HG02840 (cell line): ENCODE measurements around the gene EHMT1.

ENCODE experiments used
- ATAC-seq: cut with Tn5 transposase; IDR thresholded peaks from one replicate; pipeline ENCODE4 v1.9.1; 2021; ENCODE audit warnings: mild to moderate bottlenecking, moderate library complexity, moderate number of reproducible peaks; ENCODE audit not compliant: unreplicated experiment, low FRiP score

EHMT1 gene

DNA sequence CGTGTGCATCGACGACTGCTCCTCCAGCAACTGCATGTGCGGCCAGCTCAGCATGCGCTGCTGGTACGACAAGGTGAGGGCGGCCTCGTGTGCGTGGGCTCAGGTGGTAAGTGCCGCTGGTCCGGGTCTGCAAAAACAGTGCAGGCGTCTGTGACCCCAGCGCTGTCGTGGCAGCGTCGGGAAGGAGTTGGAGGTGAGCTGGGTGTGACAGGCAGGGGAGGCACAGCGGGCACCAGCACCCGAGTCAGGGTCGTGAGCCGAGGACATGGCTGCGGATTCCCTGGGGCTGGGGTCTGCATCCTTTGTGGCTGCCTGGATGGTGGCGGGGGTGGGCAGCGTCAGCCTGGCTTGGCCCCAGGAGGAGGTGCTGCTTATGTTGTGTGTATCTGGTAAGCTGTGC is 195.6 kb downstream of the EHMT1 start:
- no peak for ATAC-seq

GRCh38 chr9:137814841-137815240 is 196.0 kb downstream of the EHMT1 start:
- ATAC-seq, result no peak

DNA sequence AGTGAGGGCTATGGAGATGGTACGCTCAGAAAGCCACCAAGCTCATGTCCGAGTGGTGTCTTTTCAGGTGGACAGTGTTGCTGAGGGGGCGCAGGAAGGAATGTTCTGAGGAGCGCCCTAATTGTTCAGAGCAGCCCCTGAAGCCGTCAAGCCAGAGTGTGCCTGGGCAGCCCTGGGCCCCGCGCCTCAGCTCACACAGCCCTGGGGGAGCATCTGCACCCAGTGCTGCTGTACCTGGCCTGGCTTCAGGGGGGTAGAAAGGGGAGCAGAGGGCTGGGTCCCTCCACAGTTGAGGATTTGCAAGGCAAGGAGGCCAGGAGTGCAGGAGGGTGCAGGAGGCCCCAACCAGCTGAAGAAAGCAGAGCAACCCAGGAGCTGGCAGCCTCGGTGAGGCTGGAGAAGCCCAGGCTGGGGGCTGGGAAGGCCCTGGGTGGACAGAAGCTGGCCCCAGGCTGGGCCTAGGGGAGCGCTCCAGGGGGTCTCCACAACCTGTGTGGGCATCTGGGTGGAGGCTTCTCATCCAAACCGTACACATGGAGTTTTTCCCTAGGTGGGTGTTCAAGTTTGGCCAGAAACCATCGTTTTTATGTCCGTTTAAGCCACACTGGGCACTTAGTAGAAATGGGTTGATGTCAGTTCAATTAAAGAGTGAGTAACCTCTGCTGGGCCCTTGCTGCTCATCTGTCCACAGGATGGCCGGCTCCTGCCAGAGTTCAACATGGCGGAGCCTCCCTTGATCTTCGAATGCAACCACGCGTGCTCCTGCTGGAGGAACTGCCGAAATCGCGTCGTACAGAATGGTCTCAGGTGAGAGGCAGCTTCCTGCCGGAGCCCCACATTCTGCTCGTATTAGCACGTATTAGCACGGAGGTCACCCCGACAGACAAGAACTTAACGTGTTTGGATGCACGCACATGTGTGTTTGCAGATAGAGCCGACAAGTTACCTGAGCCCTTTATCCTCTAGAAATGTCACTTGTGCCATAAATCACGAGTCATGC is 196.8 kb downstream of the EHMT1 start:
- ATAC-seq, result no peak

DNA sequence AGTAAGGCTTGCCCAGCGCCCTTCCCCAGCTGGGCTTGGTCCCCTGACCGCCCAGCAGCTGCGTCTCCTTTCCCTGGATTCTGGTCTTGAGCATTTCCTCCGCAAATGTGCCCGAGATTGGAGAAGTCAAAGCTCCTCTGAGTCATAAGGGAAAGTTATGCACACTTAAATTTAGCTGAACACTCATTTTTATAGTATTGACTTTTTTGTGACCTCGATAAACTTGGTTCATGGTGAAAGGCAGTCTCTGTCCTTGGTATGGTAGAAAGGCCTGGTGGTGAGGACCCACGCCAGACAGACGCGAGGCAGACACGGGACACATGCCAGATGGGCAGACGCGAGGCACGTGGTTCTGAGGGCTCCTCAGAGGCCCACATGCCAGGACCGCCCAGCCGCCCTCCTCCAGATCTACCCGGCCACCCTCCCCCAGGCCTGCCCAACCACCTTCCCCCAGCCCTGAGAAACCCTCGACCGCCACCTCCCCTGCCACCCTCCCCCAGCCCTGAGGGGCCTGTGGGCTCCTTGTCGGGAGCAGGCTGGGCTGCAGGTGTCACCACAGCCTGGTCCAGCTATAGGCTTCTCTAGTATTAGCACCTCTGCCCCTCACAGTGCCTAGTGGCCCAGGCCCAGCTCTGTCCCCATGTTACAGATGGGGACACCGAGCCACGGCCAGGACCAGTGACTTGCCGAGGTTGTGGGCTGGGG is 197.9 kb downstream of the EHMT1 start:
- ATAC-seq, result no peak

DNA sequence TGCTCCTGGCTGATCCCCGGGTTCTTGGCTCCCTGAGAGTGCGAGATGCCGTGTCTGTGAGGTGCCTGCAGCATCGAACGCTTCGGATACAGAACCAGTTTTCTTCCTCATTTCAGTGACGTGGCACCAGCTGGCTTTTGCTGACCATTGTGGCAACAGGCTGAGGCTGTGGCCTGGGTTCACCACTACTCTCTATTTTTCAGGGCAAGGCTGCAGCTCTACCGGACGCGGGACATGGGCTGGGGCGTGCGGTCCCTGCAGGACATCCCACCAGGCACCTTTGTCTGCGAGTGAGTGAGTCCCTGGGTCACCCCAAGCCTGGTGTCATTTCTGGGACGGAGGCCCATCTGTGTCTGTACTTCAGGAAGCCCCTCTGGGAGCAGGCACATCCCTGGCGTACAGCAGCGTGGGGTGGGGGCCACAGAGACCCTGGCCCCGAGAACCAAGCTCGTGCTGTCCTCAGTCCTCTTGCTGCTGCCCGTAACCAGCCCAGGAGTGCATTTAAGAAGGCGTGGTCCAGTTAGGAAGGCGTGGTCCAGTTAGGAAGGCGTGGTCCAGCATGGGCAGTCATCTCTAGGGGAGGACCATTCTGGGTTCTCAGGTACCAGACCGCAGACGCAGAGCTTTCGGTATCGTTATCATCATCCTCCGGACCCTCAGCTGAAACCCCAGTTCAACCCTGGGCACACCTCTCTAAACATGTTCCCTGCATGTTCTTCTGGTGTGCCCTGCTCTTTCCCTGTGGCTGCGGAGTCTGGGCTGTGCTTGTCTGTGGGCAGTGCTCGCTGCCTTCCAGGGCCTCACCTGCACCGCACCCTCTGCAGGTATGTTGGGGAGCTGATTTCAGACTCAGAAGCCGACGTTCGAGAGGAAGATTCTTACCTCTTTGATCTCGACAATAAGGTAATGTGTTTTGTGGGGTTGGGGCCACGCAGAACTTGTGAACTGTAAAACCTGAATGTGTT is 198.7 kb downstream of the EHMT1 start:
- ATAC-seq, result no peak

- no peak for ATAC-seq
Measured at GRCh38 chr9:137818286-137818685, 199.5 kb downstream of the EHMT1 start.

GRCh38 chr9:137820161-137820855 is 201.5 kb downstream of the EHMT1 start:
- ATAC-seq, result no peak

- ATAC-seq, result no peak
Measured at GRCh38 chr9:137823986-137824771, 205.4 kb downstream of the EHMT1 start.

DNA sequence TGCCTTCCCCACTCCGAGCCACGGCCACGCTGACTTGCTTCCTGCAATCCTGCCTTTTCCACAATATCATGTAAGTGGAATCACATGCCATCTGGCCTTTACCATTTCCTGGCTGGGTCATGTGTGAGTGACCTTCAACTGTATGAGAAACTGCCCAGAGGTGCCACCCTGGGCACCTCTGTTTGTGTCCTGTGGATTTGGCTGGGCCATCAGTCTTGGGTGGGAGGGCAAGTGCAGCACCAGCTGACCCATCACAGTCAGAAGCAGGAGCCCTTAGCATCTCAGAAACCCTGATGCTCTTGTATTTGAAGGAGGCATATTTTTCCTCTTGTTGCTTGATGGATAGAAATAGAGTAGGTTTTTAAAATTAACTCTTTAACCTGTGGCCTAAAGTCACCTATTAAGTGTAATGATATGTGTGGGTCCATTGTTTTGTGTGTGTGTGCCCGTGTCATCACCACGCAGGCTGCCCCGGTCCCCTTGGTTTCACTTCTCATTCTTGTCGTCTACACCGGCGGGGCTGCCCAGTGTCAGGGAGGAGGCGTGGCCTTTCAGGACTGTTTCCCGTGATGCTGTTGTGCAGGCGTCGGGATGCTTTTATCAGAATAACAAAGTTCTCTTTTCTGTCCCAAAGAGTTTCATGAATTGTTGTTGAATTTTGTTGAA is 206.7 kb downstream of the EHMT1 start:
- ATAC-seq, result no peak

- no peak for ATAC-seq
Measured at GRCh38 chr9:137827908-137828526, 209.2 kb downstream of the EHMT1 start.

GRCh38 chr9:137828527-137829259 is 209.9 kb downstream of the EHMT1 start:
- ATAC-seq, result no peak

DNA sequence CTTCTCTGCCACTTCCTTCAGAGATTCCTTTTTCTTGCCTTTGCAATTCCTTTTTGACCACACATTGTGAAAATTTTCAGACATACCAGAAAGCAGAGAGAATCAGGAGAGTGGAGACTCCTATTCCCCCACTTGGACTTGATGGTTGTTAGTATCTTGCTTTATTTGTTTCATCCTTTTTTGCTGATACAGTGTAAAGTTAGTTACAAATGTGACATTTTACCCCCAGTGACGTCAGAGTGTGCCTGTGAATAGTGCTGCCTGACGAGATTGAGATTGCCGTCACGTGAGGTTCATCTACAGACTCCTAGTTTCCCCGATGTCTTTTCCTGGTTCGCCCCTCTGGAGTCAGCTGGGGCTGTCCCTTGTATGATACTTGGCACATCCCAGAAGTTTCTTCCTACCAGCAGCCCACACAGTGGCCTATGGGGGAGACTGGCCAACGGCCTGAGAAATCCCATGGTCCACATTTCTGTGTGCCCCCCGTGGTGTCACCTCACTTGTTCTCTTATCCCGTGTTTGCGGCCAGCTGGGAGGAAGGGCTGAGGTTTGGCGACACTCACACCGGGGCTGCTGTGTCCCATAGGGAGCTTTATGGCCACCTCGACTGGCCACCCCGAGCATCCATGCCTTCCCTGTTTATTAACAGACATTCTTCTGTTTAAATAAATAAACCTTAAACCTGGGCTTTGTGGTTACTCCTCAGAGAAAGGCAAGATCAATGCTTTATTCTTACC is 210.6 kb downstream of the EHMT1 start:
- ATAC-seq, result no peak

DNA sequence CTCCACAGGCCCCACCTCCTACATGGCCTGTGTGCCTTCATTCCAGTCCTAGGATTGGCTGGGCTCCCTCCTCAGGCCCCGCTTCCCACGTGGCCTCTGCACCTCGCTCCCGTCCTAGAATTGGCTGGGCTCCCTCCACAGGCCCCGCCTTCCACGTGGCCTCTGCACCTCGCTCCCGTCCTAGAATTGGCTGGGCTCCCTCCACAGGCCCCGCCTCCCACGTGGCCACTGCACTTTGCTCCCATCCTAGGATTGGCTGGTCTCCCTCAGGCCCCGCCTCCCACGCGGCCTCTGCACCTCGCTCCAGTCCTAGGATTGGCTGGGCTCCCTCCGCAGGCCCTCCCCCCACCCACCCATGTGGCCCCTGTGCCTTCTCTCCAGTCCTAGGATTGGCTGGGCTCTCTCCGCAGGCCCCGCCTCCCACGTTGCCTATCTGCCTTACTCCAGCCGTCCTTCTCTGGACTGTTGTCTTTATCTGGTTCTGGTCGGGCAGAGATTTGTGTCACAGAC is 213.4 kb downstream of the EHMT1 start:
- ATAC-seq, result no peak

GRCh38 chr9:137832830-137833590 is 214.2 kb downstream of the EHMT1 start:
- no peak for ATAC-seq

GRCh38 chr9:137833721-137834613 is 215.2 kb downstream of the EHMT1 start:
- ATAC-seq, result no peak
